HG03571 (cell line): Measurements from ENCODE around the gene NOS2.
"Not testable (repeated sequence)": the region's sequence is repeated elsewhere in the genome, so short reads cannot be mapped to it uniquely, and the experiment has no call there.

ENCODE experiments used
- ATAC-seq: cut with Tn5 transposase; IDR thresholded peaks from one replicate; pipeline ENCODE4 v1.9.1; 2021; ENCODE audit not compliant: unreplicated experiment

The NOS2 gene

GRCh38 chr17:27756467-27757371 is 43.6 kb downstream of the NOS2 start:
- ATAC-seq, result no peak

- no peak for ATAC-seq
Observed at GRCh38 chr17:27755706-27756466, 44.4 kb downstream of the NOS2 start.

GRCh38 chr17:27754549-27754948 is 45.8 kb downstream of the NOS2 start:
- ATAC-seq, result no peak

- ATAC-seq, result not testable (repeated sequence)
Observed at GRCh38 chr17:27753726-27754125, 46.6 kb downstream of the NOS2 start.

GRCh38 chr17:27752831-27753619 is 47.3 kb downstream of the NOS2 start:
- ATAC-seq, result not testable (repeated sequence)

GRCh38 chr17:27751622-27752490 is 48.5 kb downstream of the NOS2 start:
- no peak for ATAC-seq

- no peak for ATAC-seq
Observed at GRCh38 chr17:27751166-27751565, 49.2 kb downstream of the NOS2 start.

- ATAC-seq, result not testable (repeated sequence)
Observed at GRCh38 chr17:27749562-27750150, 50.7 kb downstream of the NOS2 start.

- no peak for ATAC-seq
Observed at GRCh38 chr17:27748360-27748825, 51.9 kb downstream of the NOS2 start.

- ATAC-seq, result no peak
Observed at GRCh38 chr17:27747462-27748359, 52.6 kb downstream of the NOS2 start.

- ATAC-seq, result no peak
Observed at GRCh38 chr17:27746881-27747280, 53.4 kb downstream of the NOS2 start.

- ATAC-seq, result not testable (repeated sequence)
Observed at GRCh38 chr17:27746320-27746719, 54.0 kb downstream of the NOS2 start.

- not testable (repeated sequence) for ATAC-seq
Observed at GRCh38 chr17:27745207-27745830, 55.0 kb downstream of the NOS2 start.

GRCh38 chr17:27743281-27743885 is 56.9 kb downstream of the NOS2 start:
- no peak for ATAC-seq

GRCh38 chr17:27741971-27742575 is 58.3 kb downstream of the NOS2 start:
- ATAC-seq, result no peak

- no peak for ATAC-seq
Observed at GRCh38 chr17:27741361-27741861, 58.9 kb downstream of the NOS2 start.

- not testable (repeated sequence) for ATAC-seq
Observed at GRCh38 chr17:27740541-27740940, 59.8 kb downstream of the NOS2 start.
